Keratinocyte (primary cell): ENCODE results near the gene SNAPC1. TPM values are rescaled to one million over a fixed set of nuclear protein-coding genes. Genes with fewer than 3 reads are reported as not detected.
"Not testable (repeated sequence)": the region's sequence is repeated elsewhere in the genome, so short reads cannot be mapped to it uniquely, and the experiment has no call there.

Experiments
- DNase-seq: peaks from one replicate; pipeline ENCODE4 v3.0.0-alpha.2; 2011; ENCODE audit warnings: low read depth, missing footprints, low spot score
- FAIRE-seq: peaks from 2 replicates; lab custom pipeline; 2011; peaks lifted over from hg19 to GRCh38; lab: Jason Lieb, UNC
- H2AFZ ChIP-seq: 2 replicates; pipeline ENCODE4 v1.6.0; 2012; ENCODE audit warnings: low read length, control low read depth, inconsistent platforms; ENCODE audit not compliant: control insufficient read depth
- H3K27ac ChIP-seq: 2 replicates; pipeline ENCODE4 v1.5.1; 2011; ENCODE audit warnings: low read length; ENCODE audit not compliant: control insufficient read depth, insufficient read depth
- H3K27me3 ChIP-seq: 3 replicates; pipeline ENCODE4 v1.6.0; 2011; ENCODE audit warnings: low read length; ENCODE audit not compliant: control insufficient read depth, insufficient read depth; ENCODE audit errors: extremely low read depth
- H3K36me3 ChIP-seq, 2 experiments: 2 replicates in 1 of 2; 3 replicates in 1 of 2; pipeline ENCODE4 v1.5.1; 2011; ENCODE audit warnings: low read length in 2 of 2, mild to moderate bottlenecking in 1 of 2; ENCODE audit not compliant: control insufficient read depth in 2 of 2, insufficient read depth in 2 of 2; ENCODE audit errors: extremely low read depth in 1 of 2
- H3K4me1 ChIP-seq: 3 replicates; pipeline ENCODE4 v1.5.1; 2011; ENCODE audit warnings: low read length; ENCODE audit not compliant: control insufficient read depth, insufficient read depth; ENCODE audit errors: extremely low read depth
- H3K4me2 ChIP-seq: 3 replicates; pipeline ENCODE4 v1.6.0; 2011; ENCODE audit warnings: low read depth, low read length; ENCODE audit not compliant: control insufficient read depth, insufficient read depth; ENCODE audit errors: extremely low read depth
- H3K4me3 ChIP-seq, 3 experiments: fragments of 200-600 bp in 1 of 3; sonication (generic) in 1 of 3; 2 replicates in 2 of 3; 3 replicates in 1 of 3; pipeline ENCODE4 v1.5.1; 2011 to 2016; ENCODE audit warnings: low read length in 3 of 3, mild to moderate bottlenecking in 3 of 3, control low read depth in 2 of 3, inconsistent platforms in 1 of 3, low read depth in 1 of 3, mixed read lengths in 1 of 3, mixed run types in 1 of 3, moderate library complexity in 1 of 3; ENCODE audit not compliant: control insufficient read depth in 2 of 3, insufficient read depth in 2 of 3; ENCODE audit errors: extremely low read depth in 1 of 3
- H3K79me2 ChIP-seq: 2 replicates; pipeline ENCODE4 v1.6.0; 2012; ENCODE audit warnings: low read length; ENCODE audit not compliant: control insufficient read depth, insufficient read depth
- H3K9ac ChIP-seq: 3 replicates; pipeline ENCODE4 v1.6.0; 2011; ENCODE audit warnings: low read length; ENCODE audit not compliant: control insufficient read depth, insufficient read depth; ENCODE audit errors: extremely low read depth
- H3K9me1 ChIP-seq: 3 replicates; pipeline ENCODE4 v1.6.0; 2011; ENCODE audit warnings: low read length; ENCODE audit not compliant: control insufficient read depth, insufficient read depth; ENCODE audit errors: extremely low read depth
- H3K9me3 ChIP-seq: 2 replicates; pipeline ENCODE4 v1.5.1; 2012; ENCODE audit warnings: low read depth, low read length; ENCODE audit not compliant: control insufficient read depth
- H4K20me1 ChIP-seq: 3 replicates; pipeline ENCODE4 v1.6.0; 2011; ENCODE audit warnings: low read length; ENCODE audit not compliant: control insufficient read depth, insufficient read depth; ENCODE audit errors: extremely low read depth
- CTCF ChIP-seq, 3 experiments: IDR thresholded peaks in 1 of 3; conservative IDR thresholded peaks in 1 of 3; optimal IDR thresholded peaks in 1 of 3; 2 replicates in 2 of 3; 3 replicates in 1 of 3; pipeline versions ENCODE3 to v1.5.1; 2011; ENCODE audit warnings: low read length in 3 of 3, mild to moderate bottlenecking in 3 of 3, moderate library complexity in 2 of 3, control low read depth in 1 of 3, inconsistent platforms in 1 of 3; ENCODE audit not compliant: insufficient read depth in 2 of 3; ENCODE audit errors: extremely low read depth in 1 of 3
- EZH2 ChIP-seq: IDR thresholded peaks from one replicate; pipeline ENCODE4 v1.6.1; 2012; ENCODE audit warnings: inconsistent platforms, mild to moderate bottlenecking, low read length, moderate library complexity
- dilution Hi-C: fragments of 300-500 bp; cut with MboI; formaldehyde crosslinking; loops from one replicate; pipeline ENCODE4 v1.7.0; 2020; ENCODE audit warnings: low sequenced_read_pairs; ENCODE audit not compliant: extremely low pct_ligation_motif_present
- polyA plus RNA-seq, 5 experiments: library from polyadenylated mRNA; depleted of rRNA in 3 of 5; stranded (reverse) in 3 of 5; stranded (forward) in 1 of 5; unstranded in 1 of 5; fragments of >200 nt; gene quantifications; 1 replicate in 1 of 5; 2 replicates in 3 of 5; 3 replicates in 1 of 5; pipeline versions ENCODE4 v1.2.1 to v1.2.3, GENCODE V29; 2011 to 2012; ENCODE audit warnings: missing spikeins in 2 of 5, low read depth in 1 of 5, low replicate concordance in 1 of 5

The SNAPC1 gene
- polyA plus RNA-seq, 1 donor (not counting 4 experiments of a cell fraction or from before 2014, with no cell fraction given), result 17.7 TPM

- H3K9ac ChIP-seq, result no peak overlapping the region
- FAIRE-seq (no peak), DNase-seq (no peak)
- no peaks in the 10 kb centered on the region for H3K9me1 ChIP-seq
- H4K20me1 ChIP-seq, result no peaks in the 10 kb centered on the region
- no peak overlapping the region for H3K4me3 ChIP-seq
- H2AFZ ChIP-seq, result no peak overlapping the region
- H3K79me2 ChIP-seq, result no peaks in the 10 kb centered on the region
- no peaks in the 10 kb centered on the region for H3K36me3 ChIP-seq
- H3K4me2 ChIP-seq, result no peak overlapping the region
- dilution Hi-C loops, result no loop called here
- no peak overlapping the region for H3K27ac ChIP-seq
- H3K4me1 ChIP-seq, result peaks cover 29% of the 10 kb centered on the region
- H3K9me3 ChIP-seq, result peaks cover 3% of the 10 kb centered on the region
- no peak for TF ChIP-seq CTCF (optimal IDR thresholded peaks at IDR 0.05 in 1 of 3, IDR thresholded peaks at IDR 0.05 in 1 of 3, conservative IDR thresholded peaks at IDR 0.05 in 1 of 3; ENCODE audit: extremely low read depth in 1 of 3, insufficient read depth in 2 of 3, low read length in 3 of 3)
- no peak for TF ChIP-seq EZH2
- no peaks in the 10 kb centered on the region for H3K27me3 ChIP-seq
Observed at GRCh38 chr14:61754627-61755381, 7.4 kb upstream of the SNAPC1 start.

DNA sequence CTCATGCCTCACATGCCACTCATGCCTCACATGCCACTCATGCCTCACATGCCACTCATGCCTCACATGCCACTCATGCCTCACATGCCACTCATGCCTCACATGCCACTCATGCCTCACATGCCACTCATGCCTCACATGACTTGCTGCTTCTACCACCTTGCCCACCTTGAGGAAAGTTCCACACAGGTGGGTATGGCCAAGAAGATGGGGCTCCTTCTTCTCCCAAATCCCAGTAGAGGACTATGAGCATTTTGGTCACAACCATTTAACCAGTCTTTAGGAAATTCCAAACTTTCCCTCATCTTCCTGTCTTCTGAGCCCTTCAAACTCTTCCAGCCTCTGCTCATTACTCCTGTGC, 6.9 kb upstream of the SNAPC1 start:
- H3K9me3 ChIP-seq, H3K4me2 ChIP-seq, H3K79me2 ChIP-seq, DNase-seq, H2AFZ ChIP-seq, H3K4me3 ChIP-seq, H4K20me1 ChIP-seq, FAIRE-seq, H3K27me3 ChIP-seq, H3K9ac ChIP-seq, dilution Hi-C loops, H3K9me1 ChIP-seq, H3K27ac ChIP-seq, H3K36me3 ChIP-seq: not testable (repeated sequence)
- H3K4me1 ChIP-seq, result peaks cover 29% of the 10 kb centered on the region

GRCh38 chr14:61756135-61756534, 6.1 kb upstream of the SNAPC1 start:
- Histone ChIP-seq H3K9ac (no peak overlapping the region), H3K79me2 (no peaks in the 10 kb centered on the region), H4K20me1 (no peaks in the 10 kb centered on the region), H3K9me3 (peaks cover 3% of the 10 kb centered on the region), H3K36me3 (no peaks in the 10 kb centered on the region), H3K9me1 (no peaks in the 10 kb centered on the region), H3K27me3 (no peaks in the 10 kb centered on the region), H3K4me3 (no peak overlapping the region), H3K4me2 (no peak overlapping the region), H3K27ac (no peak overlapping the region), H3K4me1 (peaks cover 26% of the 10 kb centered on the region), H2AFZ (no peak overlapping the region)
- DNase-seq (no peak), FAIRE-seq (no peak)
- dilution Hi-C loops, result no loop called here
- TF ChIP-seq EZH2 (no peak), CTCF (optimal IDR thresholded peaks at IDR 0.05 in 1 of 3, IDR thresholded peaks at IDR 0.05 in 1 of 3, conservative IDR thresholded peaks at IDR 0.05 in 1 of 3; ENCODE audit: extremely low read depth in 1 of 3, insufficient read depth in 2 of 3, low read length in 3 of 3) (no peak)
